DMS 273 (cell line): ENCODE measurements around the gene PHRF1.

Experiments
- DNase-seq: peaks from one replicate; lab custom pipeline; 2025; ENCODE audit not compliant: unreplicated experiment; lab: John Stamatoyannopoulos, UW

Gene PHRF1

GRCh38 chr11:614021-614622, 37.9 kb downstream of the PHRF1 start:
- DNase-seq, result no peak

- no peak for DNase-seq
Observed at GRCh38 chr11:614623-615503, 38.6 kb downstream of the PHRF1 start.

GRCh38 chr11:615504-616319, 39.4 kb downstream of the PHRF1 start, which contains the start of gene IRF7:
Gene IRF7, minus strand, starts transcription at chr11:615950. Its CDS starts 586 bp downstream, at chr11:615364.
- DNase-seq, result no peak

GRCh38 chr11:616320-617198, 40.3 kb downstream of the PHRF1 start:
- no peak for DNase-seq

- DNase-seq, result no peak
Observed at GRCh38 chr11:617199-617911, 41.1 kb downstream of the PHRF1 start.

GRCh38 chr11:617912-618682, 41.8 kb downstream of the PHRF1 start:
- no peak for DNase-seq

GRCh38 chr11:618856-619627, 42.8 kb downstream of the PHRF1 start:
- no peak for DNase-seq

GRCh38 chr11:619628-620050, 43.4 kb downstream of the PHRF1 start:
- DNase-seq, result no peak

GRCh38 chr11:620201-620600, 43.9 kb downstream of the PHRF1 start:
- DNase-seq, result no peak

- no peak for DNase-seq
Observed at GRCh38 chr11:620935-621814, 44.9 kb downstream of the PHRF1 start.

- DNase-seq, result no peak
Observed at GRCh38 chr11:621838-622237, 45.6 kb downstream of the PHRF1 start.

- no peak for DNase-seq
Observed at GRCh38 chr11:623349-623869, 47.1 kb downstream of the PHRF1 start.

- no peak for DNase-seq
Observed at GRCh38 chr11:623999-624704, 47.9 kb downstream of the PHRF1 start.

- no peak for DNase-seq
Observed at GRCh38 chr11:624705-625635, 48.7 kb downstream of the PHRF1 start, which contains the start of gene CDHR5. Gene CDHR5, minus strand, starts transcription at chr11:624955. Its CDS starts 53 bp downstream, at chr11:624902.

- DNase-seq, result no peak
Observed at GRCh38 chr11:625636-626268, 49.5 kb downstream of the PHRF1 start.
